OCI-LY1 (cell line): ENCODE data around the gene TRAK1.

Experiments used
- EZH2 ChIP-seq: fragments of 200-600 bp; sonication (generic), shearing (Covaris generic); IDR thresholded peaks from 2 replicates; pipeline ENCODE4 v1.8.0; 2017; ENCODE audit warnings: borderline replicate concordance, mixed run types, mild to moderate bottlenecking, antibody characterized with exemption, low read length, moderate library complexity, mixed read lengths
- TF ChIP-seq, protein P1 (sequence below): fragments of 200-600 bp; sonication (generic), shearing (Covaris generic); IDR thresholded peaks from 2 replicates; pipeline ENCODE4 v1.5.1; 2017; ENCODE audit warnings: mild to moderate bottlenecking, antibody characterized with exemption, low read length, moderate library complexity, mixed read lengths

DNA sequence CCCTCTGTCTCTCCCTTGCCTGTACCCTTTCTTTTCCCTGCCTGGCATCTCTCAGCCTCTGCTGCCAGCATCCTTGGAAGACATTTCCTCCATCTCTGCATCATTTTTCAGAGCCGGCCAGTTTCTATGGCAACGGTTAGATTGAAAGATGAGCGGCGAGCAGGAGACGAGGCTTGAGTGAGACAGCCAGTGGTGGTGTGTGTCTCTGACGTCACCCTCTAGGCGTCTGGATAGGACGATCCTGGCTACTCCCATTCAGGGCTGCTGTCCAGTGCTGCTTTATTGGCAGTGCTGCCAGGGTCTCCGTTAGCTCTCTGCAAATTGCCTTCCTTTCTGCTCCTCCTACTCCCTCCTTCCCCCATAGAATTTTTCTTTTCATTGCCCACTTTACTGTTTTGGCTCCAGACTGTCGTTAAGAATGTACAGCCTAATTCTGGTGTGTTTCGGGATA is 57.9 kb downstream of the TRAK1 start:
- TF ChIP-seq, protein P1, sequence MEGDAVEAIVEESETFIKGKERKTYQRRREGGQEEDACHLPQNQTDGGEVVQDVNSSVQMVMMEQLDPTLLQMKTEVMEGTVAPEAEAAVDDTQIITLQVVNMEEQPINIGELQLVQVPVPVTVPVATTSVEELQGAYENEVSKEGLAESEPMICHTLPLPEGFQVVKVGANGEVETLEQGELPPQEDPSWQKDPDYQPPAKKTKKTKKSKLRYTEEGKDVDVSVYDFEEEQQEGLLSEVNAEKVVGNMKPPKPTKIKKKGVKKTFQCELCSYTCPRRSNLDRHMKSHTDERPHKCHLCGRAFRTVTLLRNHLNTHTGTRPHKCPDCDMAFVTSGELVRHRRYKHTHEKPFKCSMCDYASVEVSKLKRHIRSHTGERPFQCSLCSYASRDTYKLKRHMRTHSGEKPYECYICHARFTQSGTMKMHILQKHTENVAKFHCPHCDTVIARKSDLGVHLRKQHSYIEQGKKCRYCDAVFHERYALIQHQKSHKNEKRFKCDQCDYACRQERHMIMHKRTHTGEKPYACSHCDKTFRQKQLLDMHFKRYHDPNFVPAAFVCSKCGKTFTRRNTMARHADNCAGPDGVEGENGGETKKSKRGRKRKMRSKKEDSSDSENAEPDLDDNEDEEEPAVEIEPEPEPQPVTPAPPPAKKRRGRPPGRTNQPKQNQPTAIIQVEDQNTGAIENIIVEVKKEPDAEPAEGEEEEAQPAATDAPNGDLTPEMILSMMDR, result no peak
- TF ChIP-seq EZH2, result no peak
